ENCODE measurements around the gene EXD1. TPM values are rescaled to one million over a fixed set of nuclear protein-coding genes. Genes with fewer than 3 reads are reported as not detected.

Gene EXD1
- total RNA-seq, 2 donors from 2014 or later, result 0.26 TPM; not detected in 1

DNA sequence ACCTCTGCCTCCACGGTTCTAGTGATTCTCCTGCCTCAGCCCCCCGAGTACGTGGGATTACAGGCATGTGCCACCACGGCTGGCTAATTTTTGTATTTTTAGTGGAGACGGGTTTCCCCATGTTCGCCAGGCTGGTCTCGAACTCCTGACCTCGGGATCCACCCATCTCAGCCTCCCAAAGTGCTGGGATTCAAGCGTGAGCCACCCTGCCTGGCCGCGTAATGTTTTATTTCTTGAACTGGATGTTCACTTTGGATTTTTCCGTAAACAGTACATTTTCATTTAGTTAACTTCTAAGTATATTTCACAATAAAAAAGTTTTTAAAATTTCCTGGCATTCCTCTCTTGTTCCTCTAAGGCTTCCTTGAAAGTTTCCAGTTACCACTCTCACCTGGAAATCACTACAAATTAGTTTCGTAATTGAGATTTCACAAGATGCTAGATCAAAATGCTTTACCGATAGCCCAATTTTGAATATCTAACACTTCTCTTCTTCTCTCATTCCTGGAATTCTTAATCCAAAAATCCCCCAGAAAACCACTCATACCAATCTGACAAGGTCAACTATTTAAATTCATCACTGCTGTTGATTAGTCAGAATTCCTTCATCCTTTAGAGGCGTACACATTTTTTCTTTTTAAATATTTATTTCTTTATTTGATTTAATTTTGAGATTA is 69.8 kb downstream of the EXD1 start:
- DNase-seq, result no peak
- Histone ChIP-seq H3K4me1 (ENCODE audit: control insufficient read depth, insufficient read depth, low read length) (no peaks in the 10 kb centered on the region), H3K9me3 (ENCODE audit: control insufficient read depth, low read length) (no peaks in the 10 kb centered on the region), H3K27ac (ENCODE audit: low read depth, low read length) (no peak overlapping the region), H3K27me3 (ENCODE audit: control insufficient read depth, insufficient read depth, low read length, poor library complexity, severe bottlenecking) (no peaks in the 10 kb centered on the region), H3K36me3 (ENCODE audit: control insufficient read depth, insufficient read depth, low read length) (no peaks in the 10 kb centered on the region), H3K9ac (ENCODE audit: extremely low read depth, low read length, poor library complexity, severe bottlenecking) (no peak overlapping the region), H3K4me3 (ENCODE audit: low read length) (no peak overlapping the region)
- no peaks in the 10 kb centered on the region for H3K9me3 Mint-ChIP-seq
- H3K36me3 Mint-ChIP-seq (ENCODE audit: low read depth), result no peaks in the 10 kb centered on the region
- H3K4me3 Mint-ChIP-seq, result no peak overlapping the region
- TF ChIP-seq, protein P1, sequence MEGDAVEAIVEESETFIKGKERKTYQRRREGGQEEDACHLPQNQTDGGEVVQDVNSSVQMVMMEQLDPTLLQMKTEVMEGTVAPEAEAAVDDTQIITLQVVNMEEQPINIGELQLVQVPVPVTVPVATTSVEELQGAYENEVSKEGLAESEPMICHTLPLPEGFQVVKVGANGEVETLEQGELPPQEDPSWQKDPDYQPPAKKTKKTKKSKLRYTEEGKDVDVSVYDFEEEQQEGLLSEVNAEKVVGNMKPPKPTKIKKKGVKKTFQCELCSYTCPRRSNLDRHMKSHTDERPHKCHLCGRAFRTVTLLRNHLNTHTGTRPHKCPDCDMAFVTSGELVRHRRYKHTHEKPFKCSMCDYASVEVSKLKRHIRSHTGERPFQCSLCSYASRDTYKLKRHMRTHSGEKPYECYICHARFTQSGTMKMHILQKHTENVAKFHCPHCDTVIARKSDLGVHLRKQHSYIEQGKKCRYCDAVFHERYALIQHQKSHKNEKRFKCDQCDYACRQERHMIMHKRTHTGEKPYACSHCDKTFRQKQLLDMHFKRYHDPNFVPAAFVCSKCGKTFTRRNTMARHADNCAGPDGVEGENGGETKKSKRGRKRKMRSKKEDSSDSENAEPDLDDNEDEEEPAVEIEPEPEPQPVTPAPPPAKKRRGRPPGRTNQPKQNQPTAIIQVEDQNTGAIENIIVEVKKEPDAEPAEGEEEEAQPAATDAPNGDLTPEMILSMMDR (conservative IDR thresholded peaks at IDR 0.05), result no peak
- WGBS, 2 experiments (ENCODE audit: insufficient coverage in 1 of 2, insufficient read length in 1 of 2), result 91 to 92% methylated on average over 13 to 14 of the region's 15 CpGs
- no peaks in the 10 kb centered on the region for H3K4me1 Mint-ChIP-seq
- H3K27me3 Mint-ChIP-seq (ENCODE audit: insufficient read depth), result no peaks in the 10 kb centered on the region
- no peak overlapping the region for H3K27ac Mint-ChIP-seq

DNA sequence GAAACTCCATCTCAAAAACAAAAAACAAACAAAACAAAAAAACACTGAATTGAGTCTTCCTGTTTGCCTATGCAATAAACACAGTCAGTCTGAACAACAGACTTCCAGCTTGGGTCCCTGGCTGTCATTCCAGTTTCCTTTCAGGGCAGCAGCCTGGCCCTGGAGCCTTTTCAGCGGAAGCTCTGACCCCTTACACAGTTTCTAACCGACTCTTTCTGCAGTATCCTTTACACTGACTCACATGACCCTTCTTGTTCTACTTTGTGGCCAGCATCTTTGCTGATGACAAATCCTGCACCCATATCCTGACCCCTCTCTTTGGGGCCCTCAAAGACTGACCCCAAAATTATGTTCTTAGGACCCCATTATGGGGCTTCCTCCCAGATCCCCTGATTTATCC is 76.1 kb downstream of the EXD1 start:
- no peak overlapping the region for H3K4me3 ChIP-seq (ENCODE audit: low read length)
- no peaks in the 10 kb centered on the region for H3K4me1 ChIP-seq (ENCODE audit: control insufficient read depth, insufficient read depth, low read length)
- H3K36me3 ChIP-seq (ENCODE audit: control insufficient read depth, insufficient read depth, low read length), result no peaks in the 10 kb centered on the region
- no peaks in the 10 kb centered on the region for H3K27me3 ChIP-seq (ENCODE audit: control insufficient read depth, insufficient read depth, low read length, poor library complexity, severe bottlenecking)
- Mint-ChIP-seq H3K27me3 (ENCODE audit: insufficient read depth) (no peaks in the 10 kb centered on the region), H3K36me3 (ENCODE audit: low read depth) (no peaks in the 10 kb centered on the region), H3K27ac (no peak overlapping the region), H3K4me1 (no peaks in the 10 kb centered on the region), H3K9me3 (peaks cover 6% of the 10 kb centered on the region), H3K4me3 (no peak overlapping the region)
- TF ChIP-seq, protein P1 (conservative IDR thresholded peaks at IDR 0.05), result no peak
- no peak for DNase-seq
- no peaks in the 10 kb centered on the region for H3K9me3 ChIP-seq (ENCODE audit: control insufficient read depth, low read length)
- no peak overlapping the region for H3K9ac ChIP-seq (ENCODE audit: extremely low read depth, low read length, poor library complexity, severe bottlenecking)
- WGBS, 2 experiments (ENCODE audit: insufficient coverage in 1 of 2, insufficient read length in 1 of 2), result 80 to 88% methylated on average over 1 to 2 of the region's 2 CpGs
- no peak overlapping the region for H3K27ac ChIP-seq (ENCODE audit: low read depth, low read length)

DNA sequence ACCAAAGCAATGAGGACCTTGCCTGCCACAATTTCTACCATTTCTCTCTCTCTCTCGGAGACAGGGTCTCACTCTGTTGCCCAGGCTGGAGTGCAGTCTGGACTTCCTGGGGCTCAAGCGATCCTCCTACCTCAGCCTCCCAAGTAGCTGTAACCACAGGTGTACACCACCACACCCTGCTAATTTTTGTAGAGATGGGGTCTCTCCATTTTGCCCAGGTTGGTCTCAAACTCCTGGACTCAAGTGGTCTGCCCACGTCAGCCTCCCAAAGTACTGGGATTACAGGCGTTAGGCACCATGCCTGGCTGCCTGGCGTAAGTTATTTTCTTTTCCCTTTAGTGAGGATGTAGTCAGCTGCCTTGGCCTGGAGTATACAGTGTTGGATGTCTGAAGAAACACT is 76.8 kb downstream of the EXD1 start:
- Mint-ChIP-seq H3K27me3 (ENCODE audit: insufficient read depth) (no peaks in the 10 kb centered on the region), H3K27ac (no peak overlapping the region), H3K36me3 (ENCODE audit: low read depth) (no peaks in the 10 kb centered on the region), H3K9me3 (peaks cover 6% of the 10 kb centered on the region), H3K4me3 (no peak overlapping the region), H3K4me1 (no peaks in the 10 kb centered on the region)
- Histone ChIP-seq H3K27me3 (ENCODE audit: control insufficient read depth, insufficient read depth, low read length, poor library complexity, severe bottlenecking) (no peaks in the 10 kb centered on the region), H3K9ac (ENCODE audit: extremely low read depth, low read length, poor library complexity, severe bottlenecking) (no peak overlapping the region), H3K9me3 (ENCODE audit: control insufficient read depth, low read length) (no peaks in the 10 kb centered on the region), H3K4me3 (ENCODE audit: low read length) (no peak overlapping the region), H3K27ac (ENCODE audit: low read depth, low read length) (no peak overlapping the region), H3K36me3 (ENCODE audit: control insufficient read depth, insufficient read depth, low read length) (no peaks in the 10 kb centered on the region), H3K4me1 (ENCODE audit: control insufficient read depth, insufficient read depth, low read length) (no peaks in the 10 kb centered on the region)
- 87 to 100% methylated on average over 4 to 5 of the region's 5 CpGs for WGBS, 2 experiments (ENCODE audit: insufficient coverage in 1 of 2, insufficient read length in 1 of 2)
- no peak for DNase-seq
- TF ChIP-seq, protein P1 (conservative IDR thresholded peaks at IDR 0.05), result no peak
